B cell (primary cell): ENCODE results near the gene NPPA. TPM values are rescaled to one million over a fixed set of nuclear protein-coding genes. Genes with fewer than 3 reads are reported as not detected.

Experiments used
- ATAC-seq: fragments of 200-7000 bp; cut with Tn5 transposase; one replicate; pipeline ENCODE4 v1.10.0; 2021; ENCODE audit warnings: low read depth, mild to moderate bottlenecking, moderate number of reproducible peaks, moderate library complexity
- CTCF ChIA-PET: fragments of 350-600 bp; sonication (Branson Sonifier 250); formaldehyde crosslinking; loops from one replicate; lab custom pipeline; 2021; ENCODE audit warnings: antibody characterized with exemption, inconsistent platforms; lab: Charles Lee
- POLR2A ChIA-PET: fragments of 350-600 bp; sonication (Branson Sonifier 250); formaldehyde crosslinking; loops from one replicate; lab custom pipeline; 2021; ENCODE audit warnings: antibody characterized with exemption; lab: Charles Lee
- DNase-seq: peaks from one replicate; pipeline ENCODE4 v3.0.0; 2013
- H2AFZ ChIP-seq: 2 replicates; pipeline ENCODE4 v1.6.1; 2012; ENCODE audit warnings: mild to moderate bottlenecking, low read depth, low read length; ENCODE audit not compliant: insufficient read depth, poor library complexity, severe bottlenecking
- H3K27ac ChIP-seq, 2 donors: 1 replicate in 1 of 2; 2 replicates in 1 of 2; pipeline ENCODE4 v1.5.1; 2012 to 2013; ENCODE audit warnings: low read length in 2 of 2, mild to moderate bottlenecking in 2 of 2, moderate library complexity in 1 of 2
- H3K27me3 ChIP-seq, 4 experiments: fragments of 200-600 bp in 1 of 4; sonication (generic) in 1 of 4; replicated peaks in 1 of 4; 1 replicate in 2 of 4; 2 replicates in 2 of 4; pipeline versions ENCODE4 v1.6.1 to v1.7.0; 2013 to 2016; ENCODE audit warnings: low read length in 3 of 4, mild to moderate bottlenecking in 2 of 4, mixed read lengths in 1 of 4, moderate library complexity in 1 of 4; ENCODE audit not compliant: insufficient read depth in 4 of 4, control insufficient read depth in 3 of 4; ENCODE audit errors: control extremely low read depth in 1 of 4
- H3K36me3 ChIP-seq, 2 experiments: replicated peaks in 1 of 2; 1 replicate in 1 of 2; 2 replicates in 1 of 2; pipeline versions ENCODE4 v1.6.1 to v1.7.1; 2013; ENCODE audit warnings: low read length in 1 of 2; ENCODE audit not compliant: insufficient read depth in 2 of 2, control insufficient read depth in 1 of 2; ENCODE audit errors: control extremely low read depth in 1 of 2, extremely low read depth in 1 of 2
- H3K4me1 ChIP-seq, 2 donors: fragments of 200-600 bp in 1 of 2; sonication (generic) in 1 of 2; 1 replicate in 1 of 2; 2 replicates in 1 of 2; pipeline versions ENCODE4 v1.5.1 to v1.6.1; 2013 to 2017; ENCODE audit warnings: low read length in 2 of 2; ENCODE audit not compliant: control insufficient read depth in 2 of 2, insufficient read depth in 2 of 2
- H3K4me2 ChIP-seq: replicated peaks from 2 replicates; pipeline ENCODE3; 2012; ENCODE audit warnings: mild to moderate bottlenecking, low read depth, low read length; ENCODE audit not compliant: poor library complexity, severe bottlenecking
- H3K4me3 ChIP-seq, 5 experiments: fragments of 200-600 bp in 1 of 5; sonication (generic) in 1 of 5; 1 replicate in 3 of 5; 2 replicates in 2 of 5; pipeline versions ENCODE4 v1.5.1 to v1.7.0; 2011 to 2016; ENCODE audit warnings: low read length in 4 of 5, mild to moderate bottlenecking in 4 of 5, low read depth in 2 of 5, control low read depth in 1 of 5, moderate library complexity in 1 of 5; ENCODE audit not compliant: insufficient read depth in 1 of 5; ENCODE audit errors: control extremely low read depth in 1 of 5, extremely low read depth in 1 of 5
- H3K79me2 ChIP-seq: fragments of 200-600 bp; sonication (generic); one replicate; pipeline ENCODE4 v1.6.0; 2016; ENCODE audit warnings: low read length; ENCODE audit not compliant: control insufficient read depth, insufficient read depth
- H3K9ac ChIP-seq: fragments of 200-600 bp; sonication (generic); 2 replicates; pipeline ENCODE4 v1.6.1; 2017; ENCODE audit warnings: mild to moderate bottlenecking, low read length, moderate library complexity
- H3K9me3 ChIP-seq, 3 donors: one replicate each; pipeline versions ENCODE4 v1.6.1 to v1.7.1; 2013; ENCODE audit warnings: low read length in 2 of 3; ENCODE audit not compliant: control insufficient read depth in 2 of 3, insufficient read depth in 1 of 3; ENCODE audit errors: control extremely low read depth in 1 of 3
- H4K20me1 ChIP-seq: 2 replicates; pipeline ENCODE4 v1.6.0; 2012; ENCODE audit warnings: mild to moderate bottlenecking, low read length; ENCODE audit not compliant: insufficient read depth, control insufficient read depth, poor library complexity, severe bottlenecking
- H3K27ac Mint-ChIP-seq: one replicate; pipeline ENCODE4 v1.8.0; 2021; ENCODE audit warnings: mixed read lengths
- H3K27me3 Mint-ChIP-seq: one replicate; pipeline ENCODE4 v1.8.0; 2021; ENCODE audit warnings: mixed read lengths
- H3K4me1 Mint-ChIP-seq: one replicate; pipeline ENCODE4 v1.8.0; 2021; ENCODE audit warnings: mixed read lengths
- H3K4me3 Mint-ChIP-seq: one replicate; pipeline ENCODE4 v1.8.0; 2021; ENCODE audit warnings: mixed read lengths
- H3K9me3 Mint-ChIP-seq: one replicate; pipeline ENCODE4 v1.8.0; 2022; ENCODE audit warnings: mixed read lengths; ENCODE audit not compliant: insufficient read depth
- CTCF ChIP-seq: fragments of 200-600 bp; IDR thresholded peaks from one replicate; pipeline ENCODE4 v1.8.0; 2022; ENCODE audit warnings: antibody characterized with exemption, mild to moderate bottlenecking
- EZH2 ChIP-seq: IDR thresholded peaks from 2 replicates; pipeline ENCODE4 v1.6.1; 2012; ENCODE audit warnings: borderline replicate concordance, low read depth, mild to moderate bottlenecking, moderate library complexity, low read length; ENCODE audit not compliant: insufficient read depth, poor library complexity, severe bottlenecking
- WGBS: methylation state at CpG from one replicate; pipeline ENCODE4 v1.1.5; 2013; ENCODE audit warnings: missing lambda C conversion rate; ENCODE audit not compliant: insufficient coverage; 5-methylcytosine and 5-hydroxymethylcytosine counted together
- intact Hi-C: fragments of 100-400 bp; cut with micrococcal nuclease; formaldehyde crosslinking; loops from one replicate; pipeline ENCODE4 v1.10.0; 2022
- polyA plus RNA-seq: library from polyadenylated mRNA; depleted of rRNA; stranded (reverse); fragments of >200 nt; gene quantifications from 2 replicates; pipeline ENCODE4 v1.2.3, GENCODE V29; 2012
- total RNA-seq, 2 donors: library from RNA; stranded (reverse); fragments of 120-200 nt in 1 of 2; gene quantifications; 1 replicate in 1 of 2; 2 replicates in 1 of 2; pipeline versions ENCODE4 v1.2.3 to v1.2.4, GENCODE V29; 2013 to 2022

Gene NPPA
- total and polyA plus RNA-seq, 2 donors (not counting 1 experiment from before 2014, with no cell fraction given) = not detected

- Histone ChIP-seq H3K4me1 (no peaks in the 10 kb centered on the region), H3K4me2 (no peak overlapping the region), H3K9ac (no peak overlapping the region), H3K79me2 (no peaks in the 10 kb centered on the region), H3K4me3 (no peak overlapping the region), H2AFZ (no peak overlapping the region), H4K20me1 (no peaks in the 10 kb centered on the region), H3K27me3 (peaks cover 0 to 19% (median 0%) of the 10 kb centered on the region in 4 experiments), H3K9me3 (peaks cover 0 to 3% (median 0%) of the 10 kb centered on the region in 3 donors), H3K36me3 (no peaks in the 10 kb centered on the region), H3K27ac (no peak overlapping the region)
- ChIA-PET CTCF (no interaction called here), POLR2A (no interaction called here)
- intact Hi-C loops = no loop called here
- H3K27ac Mint-ChIP-seq = no peak overlapping the region
- 84% methylated on average over 6 of the region's 6 CpGs for WGBS
- no peak for DNase-seq
- no peak for ATAC-seq
- no peaks in the 10 kb centered on the region for H3K4me1 Mint-ChIP-seq
- H3K4me3 Mint-ChIP-seq = no peak overlapping the region
- no peak for TF ChIP-seq CTCF
- no peak for TF ChIP-seq EZH2
- no peaks in the 10 kb centered on the region for H3K9me3 Mint-ChIP-seq
- H3K27me3 Mint-ChIP-seq = peaks cover 22% of the 10 kb centered on the region
Observed at GRCh38 chr1:11878891-11879190, 31.3 kb upstream of the NPPA start.

- H3K4me3 Mint-ChIP-seq = no peak overlapping the region
- peaks cover 22% of the 10 kb centered on the region for H3K27me3 Mint-ChIP-seq
- H3K27me3 ChIP-seq = peaks cover 0 to 19% (median 0%) of the 10 kb centered on the region in 4 experiments
- H2AFZ ChIP-seq = no peak overlapping the region
- DNase-seq = no peak
- no peaks in the 10 kb centered on the region for H4K20me1 ChIP-seq
- ChIA-PET CTCF (interaction anchor here (0.5 to 1.6 kb wide), 3 partner anchors 18 to 89 kb away, joined by 3 read pairs; no protein-coding TSS in a partner anchor), POLR2A (no interaction called here)
- H3K27ac ChIP-seq = no peak overlapping the region
- H3K4me1 ChIP-seq = no peaks in the 10 kb centered on the region
- intact Hi-C loops = no loop called here
- peaks cover 0 to 3% (median 0%) of the 10 kb centered on the region in 3 donors for H3K9me3 ChIP-seq
- H3K27ac Mint-ChIP-seq = no peak overlapping the region
- no peaks in the 10 kb centered on the region for H3K79me2 ChIP-seq
- H3K4me1 Mint-ChIP-seq = no peaks in the 10 kb centered on the region
- no peak overlapping the region for H3K9ac ChIP-seq
- TF ChIP-seq CTCF (no peak), EZH2 (no peak)
- WGBS = 89% methylated on average over 31 of the region's 31 CpGs
- no peaks in the 10 kb centered on the region for H3K9me3 Mint-ChIP-seq
- H3K4me3 ChIP-seq = no peak overlapping the region
- no peaks in the 10 kb centered on the region for H3K36me3 ChIP-seq
- H3K4me2 ChIP-seq = no peak overlapping the region
- ATAC-seq = no peak
Observed at GRCh38 chr1:11878081-11878890, 30.7 kb upstream of the NPPA start.
